Smooth muscle cell (in vitro differentiated cells): ENCODE results near the gene TMCC2. TPM values are rescaled to one million over a fixed set of nuclear protein-coding genes. Genes with fewer than 3 reads are reported as not detected.

Source experiments
- DNase-seq: peaks from one replicate; lab custom pipeline; 2025; ENCODE audit not compliant: unreplicated experiment; lab: John Stamatoyannopoulos, UW
- H2AFZ ChIP-seq: fragments of 200-600 bp; sonication (generic); 2 replicates; pipeline ENCODE4 v1.6.0; 2016; ENCODE audit warnings: antibody characterized with exemption, low read depth, mild to moderate bottlenecking
- H3F3A ChIP-seq: fragments of 200-600 bp; sonication (generic); 2 replicates; pipeline ENCODE4 v1.6.0; 2017; ENCODE audit warnings: antibody characterized with exemption, low read depth
- H3K27ac ChIP-seq: fragments of 200-600 bp; sonication (generic); 2 replicates; pipeline ENCODE4 v1.5.1; 2016; ENCODE audit warnings: low read depth, mild to moderate bottlenecking
- H3K27me3 ChIP-seq: fragments of 200-600 bp; sonication (generic); 2 replicates; pipeline ENCODE4 v1.6.1; 2016; ENCODE audit warnings: low read depth, mild to moderate bottlenecking
- H3K36me3 ChIP-seq: fragments of 200-600 bp; sonication (generic); 2 replicates; pipeline ENCODE4 v1.5.1; 2016; ENCODE audit warnings: low read depth
- H3K4me1 ChIP-seq: fragments of 200-600 bp; sonication (generic); 2 replicates; pipeline ENCODE4 v1.5.1; 2016; ENCODE audit warnings: low read depth
- H3K4me2 ChIP-seq: fragments of 200-600 bp; sonication (generic); 2 replicates; pipeline ENCODE4 v1.6.0; 2016; ENCODE audit warnings: mild to moderate bottlenecking
- H3K4me3 ChIP-seq: fragments of 200-600 bp; sonication (generic); 2 replicates; pipeline ENCODE4 v1.5.1; 2016; ENCODE audit warnings: mild to moderate bottlenecking
- H3K79me2 ChIP-seq: fragments of 200-600 bp; sonication (generic); 2 replicates; pipeline ENCODE4 v1.6.0; 2016; ENCODE audit warnings: low read depth, mild to moderate bottlenecking
- H3K9ac ChIP-seq: fragments of 200-600 bp; sonication (generic); 2 replicates; pipeline ENCODE4 v1.6.0; 2016; ENCODE audit warnings: low read depth
- H3K9me3 ChIP-seq: fragments of 200-600 bp; sonication (generic); replicated peaks from 2 replicates; pipeline ENCODE4 v1.5.1; 2016; ENCODE audit warnings: low read depth
- H4K20me1 ChIP-seq: fragments of 200-600 bp; sonication (generic); 2 replicates; pipeline ENCODE4 v1.6.0; 2016; ENCODE audit warnings: low read depth
- WGBS: methylation state at CpG from one replicate; pipeline ENCODE4 v1.1.7; 2016; ENCODE audit warnings: low lambda C conversion rate; 5-methylcytosine and 5-hydroxymethylcytosine counted together
- polyA plus RNA-seq: library from polyadenylated mRNA; unstranded; fragments of >200 nt; fragmentation: Nextera tagmentation; extraction: Ambion mirVana; gene quantifications from 2 replicates; pipeline ENCODE4 v1.2.1, GENCODE V29; 2016
- total RNA-seq: library from RNA; depleted of rRNA; stranded (reverse); fragments of >200 nt; gene quantifications from 2 replicates; pipeline ENCODE4 v1.2.3, GENCODE V29; 2014
- TF ChIP-seq, protein P1 (sequence below): fragments of 200-600 bp; sonication (generic); IDR thresholded peaks from 2 replicates; pipeline ENCODE4 v1.5.1; 2017; ENCODE audit warnings: borderline replicate concordance, mild to moderate bottlenecking, antibody characterized with exemption; ENCODE audit not compliant: insufficient read depth, poor library complexity, severe bottlenecking

The TMCC2 gene
- total and polyA plus RNA-seq, 2 experiments from 2014 or later, result 3.3 to 5.6 TPM

DNA sequence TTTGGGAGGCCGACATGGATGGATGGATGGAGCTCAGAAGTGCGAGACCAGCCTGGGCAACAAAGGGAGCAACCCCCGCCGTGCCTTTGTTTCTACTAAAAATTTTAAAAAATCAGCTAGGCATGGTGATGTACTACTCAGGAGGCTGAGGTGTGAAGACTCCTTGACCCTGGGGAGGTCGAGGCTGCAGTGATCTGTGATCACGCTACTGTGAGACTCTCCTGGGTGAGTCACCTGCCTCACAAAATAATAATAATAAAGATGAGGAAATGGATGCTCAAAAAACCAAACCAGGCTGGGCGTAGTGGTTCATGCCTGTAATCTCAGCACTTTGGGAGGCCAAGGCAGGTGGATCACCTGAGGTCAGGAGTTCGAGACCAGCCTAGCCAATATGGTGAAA, 35.5 kb upstream of the TMCC2 start:
- Histone ChIP-seq H3K79me2 (peaks cover 30% of the 10 kb centered on the region), H3K4me3 (no peak overlapping the region), H3K36me3 (no peaks in the 10 kb centered on the region), H3K4me2 (no peak overlapping the region), H3K27me3 (no peaks in the 10 kb centered on the region), H3F3A (no peaks in the 10 kb centered on the region), H3K9me3 (no peaks in the 10 kb centered on the region), H4K20me1 (peaks cover 94% of the 10 kb centered on the region), H3K4me1 (peaks cover 18% of the 10 kb centered on the region), H2AFZ (no peak overlapping the region), H3K9ac (no peak overlapping the region), H3K27ac (no peak overlapping the region)
- WGBS, result 83% methylated on average over 8 of the region's 8 CpGs
- TF ChIP-seq, protein P1, sequence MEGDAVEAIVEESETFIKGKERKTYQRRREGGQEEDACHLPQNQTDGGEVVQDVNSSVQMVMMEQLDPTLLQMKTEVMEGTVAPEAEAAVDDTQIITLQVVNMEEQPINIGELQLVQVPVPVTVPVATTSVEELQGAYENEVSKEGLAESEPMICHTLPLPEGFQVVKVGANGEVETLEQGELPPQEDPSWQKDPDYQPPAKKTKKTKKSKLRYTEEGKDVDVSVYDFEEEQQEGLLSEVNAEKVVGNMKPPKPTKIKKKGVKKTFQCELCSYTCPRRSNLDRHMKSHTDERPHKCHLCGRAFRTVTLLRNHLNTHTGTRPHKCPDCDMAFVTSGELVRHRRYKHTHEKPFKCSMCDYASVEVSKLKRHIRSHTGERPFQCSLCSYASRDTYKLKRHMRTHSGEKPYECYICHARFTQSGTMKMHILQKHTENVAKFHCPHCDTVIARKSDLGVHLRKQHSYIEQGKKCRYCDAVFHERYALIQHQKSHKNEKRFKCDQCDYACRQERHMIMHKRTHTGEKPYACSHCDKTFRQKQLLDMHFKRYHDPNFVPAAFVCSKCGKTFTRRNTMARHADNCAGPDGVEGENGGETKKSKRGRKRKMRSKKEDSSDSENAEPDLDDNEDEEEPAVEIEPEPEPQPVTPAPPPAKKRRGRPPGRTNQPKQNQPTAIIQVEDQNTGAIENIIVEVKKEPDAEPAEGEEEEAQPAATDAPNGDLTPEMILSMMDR, result no peak
- DNase-seq, result no peak

DNA sequence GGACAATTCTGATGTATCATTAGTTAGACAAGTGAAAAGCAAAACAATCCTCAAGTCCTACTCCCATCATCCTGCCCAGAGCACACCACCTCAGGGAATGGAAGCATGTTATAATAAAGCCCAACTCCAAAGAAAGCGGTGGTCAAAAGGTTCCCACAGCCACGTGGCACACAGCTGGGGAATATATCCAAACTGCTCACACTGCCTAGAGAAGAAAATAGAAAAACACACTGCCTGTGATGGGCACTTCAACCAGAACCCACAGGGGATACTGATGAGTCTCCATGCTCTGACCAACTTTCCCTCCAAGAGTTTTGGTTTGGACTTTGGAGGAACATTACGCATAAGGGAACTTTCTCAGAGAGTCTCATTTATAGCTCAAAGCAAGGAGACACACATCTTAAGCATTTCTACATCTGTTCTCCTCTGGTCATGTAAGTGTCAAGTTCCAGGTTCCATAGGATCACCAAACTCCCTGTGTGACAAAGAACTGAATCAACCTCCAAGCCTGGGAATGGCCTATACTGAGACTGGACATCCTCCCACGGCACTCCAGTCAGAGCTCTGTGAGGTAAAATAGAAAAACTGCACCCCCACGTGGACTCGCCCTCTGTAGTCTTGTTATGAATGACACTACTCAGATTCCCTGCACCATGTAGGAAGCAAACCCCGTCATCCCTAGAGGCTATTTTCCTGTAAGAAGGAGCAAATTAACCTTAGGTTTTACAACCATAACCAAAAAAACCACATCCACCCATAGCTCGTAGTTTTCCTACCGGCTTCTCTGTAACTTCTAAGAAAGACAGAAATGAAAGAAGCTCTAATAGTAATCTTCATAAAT, 28.4 kb upstream of the TMCC2 start:
- Histone ChIP-seq H3K36me3 (no peaks in the 10 kb centered on the region), H4K20me1 (peaks cover 95% of the 10 kb centered on the region), H3K4me3 (no peak overlapping the region), H3K79me2 (peaks cover 16% of the 10 kb centered on the region), H3K9ac (no peak overlapping the region), H3K27me3 (no peaks in the 10 kb centered on the region), H3K4me1 (peaks cover 3% of the 10 kb centered on the region), H3K9me3 (no peaks in the 10 kb centered on the region), H3F3A (no peaks in the 10 kb centered on the region), H2AFZ (no peak overlapping the region), H3K27ac (no peak overlapping the region), H3K4me2 (no peak overlapping the region)
- no peak for DNase-seq
- TF ChIP-seq, protein P1, result no peak
- WGBS, result 77% methylated on average over 9 of the region's 9 CpGs

DNA sequence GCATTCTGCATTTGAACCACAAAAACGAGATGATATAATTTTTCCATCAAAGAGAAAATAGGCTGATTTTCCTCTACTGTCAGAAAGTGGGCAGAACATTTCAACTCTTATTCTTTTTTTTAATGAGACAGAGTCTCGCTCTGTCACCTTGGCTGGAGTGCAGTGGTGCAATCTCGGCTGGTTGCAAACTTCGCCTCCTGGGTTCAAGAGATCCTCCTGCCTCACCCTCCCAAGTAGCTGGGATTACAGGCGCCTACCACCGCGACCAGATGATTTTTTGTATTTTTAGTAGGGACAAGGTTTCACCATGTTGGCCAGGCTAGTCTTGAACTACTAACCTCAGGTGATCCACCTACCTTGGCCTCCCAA, 27.8 kb upstream of the TMCC2 start:
- no peak overlapping the region for H3K9ac ChIP-seq
- H4K20me1 ChIP-seq, result peaks cover 96% of the 10 kb centered on the region
- DNase-seq, result no peak
- peaks cover 21% of the 10 kb centered on the region for H3K79me2 ChIP-seq
- H3K4me3 ChIP-seq, result no peak overlapping the region
- no peak overlapping the region for H2AFZ ChIP-seq
- TF ChIP-seq, protein P1, result no peak
- H3F3A ChIP-seq, result no peaks in the 10 kb centered on the region
- H3K4me1 ChIP-seq, result peaks cover 8% of the 10 kb centered on the region
- H3K27ac ChIP-seq, result no peak overlapping the region
- no peaks in the 10 kb centered on the region for H3K36me3 ChIP-seq
- H3K27me3 ChIP-seq, result no peaks in the 10 kb centered on the region
- no peaks in the 10 kb centered on the region for H3K9me3 ChIP-seq
- WGBS, result 95% methylated on average over 7 of the region's 7 CpGs
- no peak overlapping the region for H3K4me2 ChIP-seq

DNA sequence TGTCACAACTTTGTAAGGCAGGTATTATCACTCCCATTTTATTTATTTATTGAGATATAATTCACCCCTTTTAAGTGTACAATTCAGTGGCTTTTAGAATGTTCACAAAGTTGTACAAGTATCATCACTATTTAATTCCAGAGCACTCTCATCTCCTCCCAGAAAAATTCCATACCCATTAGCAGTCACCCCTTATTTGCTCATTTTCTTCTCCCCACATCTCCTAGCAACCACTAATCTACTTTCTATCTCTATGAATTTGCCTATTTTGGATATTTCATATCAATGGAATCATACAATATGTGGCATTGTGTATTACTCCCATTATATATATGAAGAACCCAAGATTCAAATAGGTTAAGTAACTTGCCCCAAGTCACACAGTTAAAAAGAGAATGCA, 23.2 kb upstream of the TMCC2 start:
- H3K4me2 ChIP-seq, result peak overlapping the region; percentile 31
- no peak overlapping the region for H3K9ac ChIP-seq
- H2AFZ ChIP-seq, result no peak overlapping the region
- peaks cover 8% of the 10 kb centered on the region for H3K4me1 ChIP-seq
- no peaks in the 10 kb centered on the region for H3K27me3 ChIP-seq
- peak overlapping the region; percentile 48 for H3K27ac ChIP-seq
- no peak for DNase-seq
- TF ChIP-seq, protein P1, result no peak
- H3K4me3 ChIP-seq, result no peak overlapping the region
- peaks cover 79% of the 10 kb centered on the region for H4K20me1 ChIP-seq
- H3F3A ChIP-seq, result no peaks in the 10 kb centered on the region
- H3K79me2 ChIP-seq, result peaks cover 58% of the 10 kb centered on the region
- H3K9me3 ChIP-seq, result no peaks in the 10 kb centered on the region
- no peaks in the 10 kb centered on the region for H3K36me3 ChIP-seq
